GM18520 (cell line): ENCODE results near the gene RELN.
"Not testable (repeated sequence)": the region's sequence is repeated elsewhere in the genome, so short reads cannot be mapped to it uniquely, and the experiment has no call there.

Experiments used
- ATAC-seq: cut with Tn5 transposase; IDR thresholded peaks from one replicate; pipeline ENCODE4 v1.9.1; 2021; ENCODE audit not compliant: unreplicated experiment

The RELN gene

DNA sequence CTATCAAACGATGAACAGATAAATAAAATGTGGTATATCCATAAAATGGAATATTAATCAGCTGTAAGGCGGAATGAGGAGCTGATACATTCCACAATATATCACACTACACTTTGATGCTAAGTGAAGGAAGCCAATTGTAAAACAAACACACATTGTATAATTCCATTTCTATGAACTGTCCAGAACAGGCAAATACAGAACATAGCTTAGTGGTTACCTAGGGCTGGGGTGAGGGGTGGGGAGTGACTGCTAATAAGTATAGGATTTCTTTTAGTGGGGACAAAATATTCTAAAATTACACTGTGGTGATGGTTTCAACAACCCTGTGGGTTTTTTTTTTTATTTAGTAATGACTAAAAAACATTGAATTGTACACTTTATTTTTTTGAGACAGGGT is 461.3 kb downstream of the RELN start:
- ATAC-seq: no peak

GRCh38 chr7:103525937-103526336 is 463.5 kb downstream of the RELN start:
- ATAC-seq: no peak

DNA sequence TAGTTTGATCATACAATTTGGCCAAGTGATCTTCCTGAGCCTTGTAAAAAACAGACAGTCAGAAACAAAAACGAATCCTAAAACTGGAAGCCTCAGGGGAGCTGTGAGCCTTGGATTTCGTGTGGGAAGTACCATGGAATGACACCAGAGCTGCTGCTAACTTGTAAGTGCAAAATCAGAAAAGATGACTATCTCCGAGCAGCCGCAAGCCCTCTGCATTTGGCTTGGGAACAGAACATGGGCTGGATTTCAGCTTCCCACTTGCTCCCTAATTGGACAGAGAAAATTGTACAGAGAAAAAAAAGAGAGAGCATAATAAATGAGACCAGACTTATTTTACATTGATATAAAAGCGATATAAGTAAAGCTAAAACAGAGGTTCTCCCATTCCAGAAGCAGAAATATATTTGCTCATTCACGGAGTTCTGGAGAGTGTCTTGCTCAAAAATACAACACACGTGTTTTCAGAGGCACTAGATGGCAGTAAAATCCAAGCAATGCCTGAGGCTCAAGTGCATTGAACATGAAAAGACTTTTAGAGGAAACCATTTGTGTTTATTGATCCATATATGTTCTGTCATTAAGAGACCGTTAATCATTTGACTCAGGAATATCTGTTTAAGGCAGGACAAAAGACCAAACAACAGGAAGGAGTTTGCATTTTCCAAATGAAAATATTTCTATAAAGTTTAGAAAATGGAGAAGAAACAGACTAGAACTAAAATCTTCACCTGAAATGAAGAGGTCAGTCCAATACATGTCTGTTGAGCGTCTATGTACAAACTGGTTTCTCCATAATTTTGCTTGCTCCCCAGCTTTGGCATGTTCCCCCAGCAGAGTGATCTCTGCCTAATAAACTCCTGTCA is 465.2 kb downstream of the RELN start:
- no peak for ATAC-seq

DNA sequence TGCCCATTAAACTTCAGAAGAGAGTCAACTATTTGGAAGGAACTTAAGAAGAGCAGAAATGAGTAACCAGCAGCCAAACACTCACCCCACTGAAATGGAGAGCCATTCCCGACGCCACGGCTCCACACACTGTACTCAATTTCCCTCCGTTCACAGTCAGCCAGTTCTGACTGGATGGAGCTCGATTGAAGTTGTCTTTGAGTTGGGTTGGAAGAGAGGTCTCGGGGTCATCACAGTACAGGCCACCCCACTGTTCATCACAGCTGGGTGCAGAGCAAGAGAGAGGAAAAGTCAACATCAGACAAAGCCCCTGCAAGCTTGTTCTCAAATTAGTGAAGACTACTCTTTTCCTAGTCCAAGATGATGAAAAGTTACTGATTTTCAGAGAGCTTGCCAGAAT is 467.5 kb downstream of the RELN start:
- ATAC-seq: no peak

- ATAC-seq: no peak
Measured at GRCh38 chr7:103504505-103505135, 484.8 kb downstream of the RELN start.

DNA sequence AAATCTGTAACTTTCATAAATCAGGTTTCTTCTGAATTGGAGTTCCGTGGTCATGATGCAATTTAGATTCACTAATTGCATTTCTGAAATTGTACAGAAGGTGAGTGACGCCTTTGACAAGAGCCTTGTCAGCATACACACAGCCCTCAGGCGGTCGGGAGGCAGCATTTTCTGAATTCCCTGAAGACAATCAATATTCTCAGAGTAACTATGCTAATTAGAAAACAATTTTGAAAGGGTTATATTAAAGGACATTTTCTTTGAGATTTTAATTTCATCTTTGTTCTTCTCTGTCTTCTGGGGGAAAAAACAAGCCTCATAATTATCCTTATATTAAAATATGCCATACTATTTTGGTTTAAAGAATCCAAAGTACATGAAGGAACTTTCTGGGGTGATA is 488.3 kb downstream of the RELN start:
- no peak for ATAC-seq

DNA sequence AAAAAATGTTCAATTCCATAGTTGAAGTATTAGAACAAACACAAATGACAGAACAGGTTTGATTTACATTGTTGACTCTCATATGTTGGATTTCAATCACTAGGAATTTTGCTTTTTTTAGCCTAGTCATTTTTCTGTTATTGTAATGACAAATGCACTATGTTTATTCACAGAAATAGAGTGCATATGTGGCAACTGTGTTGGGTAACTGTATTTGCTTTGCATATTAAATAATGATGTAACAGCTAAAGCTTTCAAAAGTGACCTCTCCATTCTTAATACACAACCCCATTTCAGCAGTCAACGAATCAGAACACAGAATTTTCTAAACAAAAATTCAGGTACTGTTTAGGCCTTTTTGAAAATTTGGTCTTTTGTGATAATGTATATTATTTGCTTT is 489.5 kb downstream of the RELN start:
- no peak for ATAC-seq

DNA sequence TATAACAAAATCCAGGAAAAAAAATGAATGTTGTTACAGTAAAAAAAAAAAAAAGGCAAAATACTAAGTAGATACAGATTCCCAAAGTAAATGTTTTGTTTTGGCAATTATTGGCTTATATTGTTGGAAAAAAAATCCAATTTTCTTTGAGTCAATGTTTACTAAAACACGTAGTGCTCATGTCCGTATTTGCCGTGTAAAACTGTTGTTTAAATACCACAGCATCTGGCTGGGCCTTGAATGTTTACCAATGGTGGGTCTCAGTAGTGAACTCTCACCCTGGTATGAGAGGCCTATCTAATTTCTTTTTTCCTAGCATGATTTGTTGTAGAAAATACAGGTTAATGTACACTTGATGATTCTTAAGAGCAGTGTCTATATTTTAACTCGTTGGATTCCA is 502.0 kb downstream of the RELN start:
- no peak for ATAC-seq

DNA sequence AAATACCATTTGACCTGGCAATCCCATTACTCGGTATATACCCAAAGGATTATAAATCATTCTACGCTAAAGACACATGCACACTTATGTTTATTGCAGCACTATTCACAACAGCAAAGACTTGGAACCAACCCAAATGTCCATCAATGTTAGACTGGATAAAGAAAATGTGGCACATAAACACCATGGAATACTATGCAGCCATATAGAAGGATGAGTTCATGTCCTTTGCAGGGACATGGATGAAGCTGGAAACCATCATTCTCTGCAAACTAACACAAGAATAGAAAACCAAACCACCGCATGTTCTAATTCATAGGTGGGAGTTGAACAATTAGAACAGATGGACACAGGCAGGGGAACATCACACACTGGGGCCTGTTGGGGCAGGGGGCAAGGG is 502.6 kb downstream of the RELN start:
- ATAC-seq: not testable (repeated sequence)

DNA sequence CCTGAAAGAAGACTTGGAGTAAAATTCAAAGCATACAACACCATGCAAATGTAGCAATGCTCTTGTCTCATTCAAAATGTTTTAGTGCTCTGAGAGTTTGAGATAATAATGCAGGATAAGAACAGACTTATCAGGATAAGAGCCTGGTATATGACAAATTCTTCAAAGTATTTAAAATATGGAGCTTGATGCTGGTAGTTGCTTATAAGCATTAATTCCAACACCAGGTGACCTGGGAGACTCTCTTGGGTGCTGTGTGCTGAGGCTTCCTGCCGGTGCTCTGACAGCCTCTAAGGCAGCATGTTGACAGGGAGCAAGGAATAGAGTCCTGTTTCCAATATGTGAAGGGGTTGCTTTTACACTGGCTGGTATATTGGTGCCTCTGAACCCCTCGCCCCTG is 508.7 kb downstream of the RELN start:
- ATAC-seq: no peak

- no peak for ATAC-seq
Measured at GRCh38 chr7:103474956-103475355, 514.5 kb downstream of the RELN start.

DNA sequence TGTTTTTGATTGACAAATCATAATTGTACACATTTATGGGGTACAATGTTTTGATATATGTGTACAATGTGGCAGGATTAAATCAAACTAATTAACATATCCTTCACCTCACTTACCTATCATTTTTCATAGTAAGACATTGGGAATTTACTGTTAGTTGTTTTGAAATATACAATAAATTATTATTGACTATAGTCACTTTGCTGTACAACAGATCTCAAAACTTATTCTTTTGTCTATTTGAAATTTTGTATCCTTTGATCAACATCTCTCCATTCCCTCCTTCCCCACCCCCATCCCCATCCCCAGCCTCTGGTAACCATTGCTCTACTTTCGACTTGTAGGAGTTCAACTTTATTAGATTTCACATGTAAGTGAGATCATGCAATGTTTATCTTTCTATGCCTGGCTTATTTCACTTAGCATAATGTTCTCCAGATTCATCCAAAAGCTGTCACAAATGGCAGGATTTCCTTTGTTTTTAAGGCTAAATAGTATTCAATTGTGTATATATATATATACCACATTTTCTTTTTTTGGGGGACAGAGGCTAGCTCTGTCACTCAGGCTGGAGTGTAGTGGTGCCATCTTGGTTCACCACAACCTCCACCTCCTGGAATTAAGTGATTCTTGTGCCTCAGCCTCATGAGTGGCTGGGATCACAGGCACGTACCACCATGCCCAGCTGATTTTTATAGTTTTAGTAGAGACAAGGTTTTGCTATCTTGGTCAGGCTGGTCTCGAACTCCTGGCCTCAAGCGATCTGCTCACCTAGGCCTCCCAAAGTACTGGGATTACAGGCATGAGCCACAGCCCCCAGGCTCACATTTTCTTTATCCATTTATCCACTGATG is 520.1 kb downstream of the RELN start:
- ATAC-seq: no peak

GRCh38 chr7:103466814-103467213 is 522.6 kb downstream of the RELN start:
- no peak for ATAC-seq

DNA sequence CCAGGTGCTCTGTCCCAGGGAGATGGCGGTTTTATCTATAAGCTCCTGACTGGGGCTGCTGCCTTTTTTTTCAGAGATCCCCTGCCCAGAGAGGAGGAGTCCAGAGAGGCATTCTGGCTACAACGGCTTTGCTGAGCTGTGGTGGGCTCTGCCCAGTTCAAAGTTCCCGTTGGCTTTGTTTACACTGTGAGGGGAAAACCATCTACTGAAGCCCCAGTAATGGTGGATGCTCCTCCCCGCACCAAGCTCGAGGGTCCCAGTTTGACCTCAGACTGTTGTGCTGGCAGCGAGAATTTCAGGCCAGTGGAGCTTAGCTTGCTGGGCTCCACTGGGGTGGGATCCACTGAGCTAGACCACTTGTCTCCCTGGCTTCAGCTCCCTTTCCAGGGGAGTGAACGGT is 527.1 kb downstream of the RELN start:
- ATAC-seq: no peak

DNA sequence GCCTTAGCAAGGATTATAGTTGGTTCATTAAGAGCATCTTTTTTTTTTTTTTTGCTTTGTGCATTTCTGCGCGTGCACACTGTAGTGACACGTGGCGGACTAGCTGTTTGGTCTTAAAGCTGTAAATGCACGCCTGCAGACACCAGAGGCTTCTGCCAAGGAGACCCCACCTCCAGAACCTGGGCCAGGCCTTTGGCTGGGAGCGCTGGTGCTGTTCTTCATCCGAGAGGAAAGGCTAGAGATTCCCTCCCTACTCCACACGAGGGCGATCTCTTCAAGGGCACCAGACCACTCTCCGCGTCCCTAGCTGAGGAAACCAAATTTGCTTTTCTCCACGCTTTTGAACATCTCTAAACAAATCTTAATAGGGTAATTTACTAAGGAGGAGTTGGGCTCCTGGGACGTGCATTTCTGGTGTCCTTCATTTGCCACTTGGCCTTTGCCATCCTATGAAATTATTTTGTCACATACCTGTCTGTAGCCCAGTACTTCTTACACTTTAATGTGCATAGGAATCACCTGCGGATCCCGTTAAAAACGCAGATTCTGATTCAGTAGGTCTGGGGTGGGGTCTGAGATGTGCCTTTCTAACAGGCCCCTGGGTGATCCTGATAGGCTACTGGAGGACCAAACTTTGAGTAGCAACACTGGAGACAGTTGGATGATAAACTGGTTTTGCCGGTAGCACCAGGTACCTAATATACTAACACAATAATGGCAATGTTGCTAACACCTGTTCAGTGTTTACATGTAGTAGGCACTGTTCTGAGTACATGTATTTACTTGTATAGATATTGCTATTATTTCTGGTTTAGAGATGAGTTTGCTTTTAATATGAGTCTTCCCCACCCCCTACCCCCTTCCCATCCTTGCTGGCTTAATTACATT is 542.1 kb downstream of the RELN start:
- no peak for ATAC-seq

DNA sequence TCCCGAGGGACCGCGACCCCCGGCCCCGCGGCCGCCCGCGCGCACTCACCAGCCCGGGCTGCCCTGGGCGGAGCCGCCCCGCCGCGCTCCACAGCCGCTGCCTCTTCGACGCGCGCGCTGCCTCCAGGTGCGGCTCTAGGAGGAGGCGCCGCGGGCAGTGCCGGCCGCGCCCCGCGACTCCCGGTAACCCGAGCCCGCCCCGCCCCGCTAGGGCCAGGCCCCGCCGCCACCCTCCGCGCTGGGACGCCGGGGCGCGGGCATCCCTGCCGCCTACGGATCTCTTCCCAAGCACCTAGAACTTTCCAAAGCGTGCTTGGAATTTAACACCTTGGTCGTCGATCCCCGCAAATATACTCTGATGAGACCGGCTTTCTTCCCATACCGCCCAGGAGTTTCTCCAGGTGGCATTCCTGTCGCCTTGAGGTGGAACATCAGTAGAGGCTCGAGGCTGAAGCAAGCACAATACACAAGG is 543.4 kb downstream of the RELN start, which contains the start of gene SLC26A5:
SLC26A5 (minus strand) TSS at position 159 of the 472 bp plus-strand sequence. CDS start 24,693 bp downstream, outside the sequence.
- ATAC-seq: no peak

- no peak for ATAC-seq
Measured at GRCh38 chr7:103445228-103446048, 544.0 kb downstream of the RELN start.

DNA sequence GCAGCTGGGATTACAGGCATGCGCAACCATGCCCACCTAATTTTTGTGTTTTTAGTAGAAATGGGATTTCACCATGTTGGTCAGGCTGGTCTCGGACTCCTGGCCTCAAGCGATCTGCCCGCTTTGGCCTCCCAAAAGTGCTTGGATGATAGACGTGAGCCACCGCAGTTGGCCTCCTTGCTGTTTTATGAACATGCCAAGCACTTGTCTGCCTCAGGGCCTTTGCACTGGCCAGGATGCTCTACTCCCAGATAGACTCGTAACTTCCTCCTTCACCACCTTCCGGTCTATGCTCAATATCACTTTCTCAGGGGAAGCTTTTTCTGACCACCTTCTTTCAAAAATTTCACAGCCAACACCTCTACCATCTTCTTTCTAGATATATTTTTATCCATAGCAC is 549.8 kb downstream of the RELN start:
- ATAC-seq: no peak

DNA sequence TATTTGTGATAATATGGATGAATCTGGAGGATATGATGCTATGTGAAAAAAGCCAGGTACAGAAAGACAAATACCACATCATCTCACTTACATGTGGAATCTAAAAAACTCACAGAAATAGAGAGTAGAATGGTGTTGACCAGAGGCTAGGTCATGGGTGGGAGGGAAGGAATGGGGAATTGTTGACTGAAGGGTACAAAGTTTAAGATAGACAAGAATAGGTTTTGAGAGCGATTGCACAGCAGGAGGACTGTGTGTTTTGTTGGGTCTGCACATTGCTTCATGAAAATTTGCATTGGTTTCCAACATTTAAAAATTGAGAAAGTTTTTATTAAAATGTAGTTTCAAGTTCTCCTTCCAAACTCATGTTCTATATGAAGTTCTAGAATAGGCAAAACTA is 551.8 kb downstream of the RELN start:
- no peak for ATAC-seq

- no peak for ATAC-seq
Measured at GRCh38 chr7:103432712-103433111, 556.7 kb downstream of the RELN start.
